Jurkat, Clone E6-1 (cell line): Measurements from ENCODE around the gene TCF7L2.
A peak's percentile ranks its signal among the peaks of the same experiment; 100 is the strongest.

Source experiments
- DNase-seq: peaks from one replicate; pipeline ENCODE4 v3.0.0-alpha.2; 2011; ENCODE audit warnings: low read depth, low spot score
- H3K4me3 ChIP-seq: 2 replicates; pipeline ENCODE4 v1.5.1; 2011; ENCODE audit warnings: mild to moderate bottlenecking, low read length, control low read depth, moderate library complexity

Gene TCF7L2

DNA sequence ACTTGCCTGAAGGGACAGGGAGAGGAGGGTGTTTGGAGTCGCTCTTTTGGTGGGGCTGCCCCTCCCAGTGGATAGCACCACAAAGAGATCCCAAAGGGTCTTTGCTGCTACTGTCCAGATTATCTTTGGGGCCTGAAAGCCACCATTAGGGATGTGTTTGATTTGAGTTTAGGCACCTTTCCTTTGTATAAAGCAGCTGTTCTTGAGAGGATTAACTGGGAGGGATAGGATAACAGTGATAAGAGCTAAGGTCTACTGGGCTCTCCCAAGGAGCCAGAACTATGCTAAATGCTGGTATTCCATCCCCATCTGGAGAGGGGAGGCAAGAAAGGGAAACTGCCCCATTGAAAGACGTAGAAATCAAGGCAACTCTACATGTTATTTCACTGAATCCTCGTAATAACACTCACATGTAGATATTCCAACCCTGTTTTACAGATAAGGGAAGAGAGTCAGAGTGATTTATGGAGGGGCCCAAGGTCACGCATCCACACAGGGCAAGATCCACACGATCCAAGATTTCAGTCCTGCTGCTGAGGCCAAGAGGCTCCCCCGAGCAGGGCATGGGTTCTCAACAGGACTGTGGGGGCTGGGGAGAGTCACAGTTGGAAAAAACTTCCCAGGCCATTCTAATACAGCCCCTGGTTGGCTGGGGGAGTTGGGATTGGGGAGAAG, 11.1 kb upstream of the TCF7L2 start:
- H3K4me3 ChIP-seq, result no peak overlapping the region
- no peak for DNase-seq

DNA sequence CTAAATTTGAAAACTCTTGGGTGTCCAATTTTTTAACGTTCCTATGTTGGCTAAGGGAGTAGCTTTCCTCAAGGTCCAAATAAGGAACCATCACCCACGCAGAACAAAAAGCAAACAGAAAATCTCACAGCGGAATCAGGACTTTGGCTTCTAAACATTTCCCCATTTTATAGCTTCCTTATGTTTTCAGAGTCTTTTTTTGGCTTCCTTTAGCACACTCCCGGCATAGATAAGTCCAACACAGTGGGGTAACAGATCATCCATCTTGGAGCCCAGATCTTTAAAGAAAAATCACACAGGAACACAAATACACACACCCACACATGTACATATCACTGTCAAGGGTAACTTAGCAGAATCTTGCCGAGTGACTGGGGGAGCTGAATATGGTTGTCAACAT, 4.2 kb upstream of the TCF7L2 start:
- no peak overlapping the region for H3K4me3 ChIP-seq
- no peak for DNase-seq

DNA sequence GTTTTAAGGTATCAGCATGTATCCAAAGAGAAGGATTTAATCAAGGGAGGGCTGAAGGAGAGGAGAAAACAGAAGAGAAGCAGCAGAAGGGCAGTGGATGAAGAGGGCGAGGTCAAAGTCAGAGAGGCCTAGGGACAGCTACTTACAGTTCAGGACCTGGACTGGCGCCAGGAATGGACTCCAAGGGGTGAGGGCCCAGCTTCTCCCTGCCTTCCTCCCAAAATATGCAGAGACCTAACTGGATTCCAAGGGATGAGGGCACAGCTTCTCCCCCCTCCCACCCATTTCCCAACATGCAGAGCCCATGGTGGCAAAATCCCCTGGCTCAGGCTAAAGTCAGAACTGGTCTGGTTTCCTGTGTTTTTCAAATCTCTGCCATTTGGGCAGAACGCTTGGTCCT, 3.4 kb upstream of the TCF7L2 start:
- H3K4me3 ChIP-seq, result no peak overlapping the region
- no peak for DNase-seq

DNA sequence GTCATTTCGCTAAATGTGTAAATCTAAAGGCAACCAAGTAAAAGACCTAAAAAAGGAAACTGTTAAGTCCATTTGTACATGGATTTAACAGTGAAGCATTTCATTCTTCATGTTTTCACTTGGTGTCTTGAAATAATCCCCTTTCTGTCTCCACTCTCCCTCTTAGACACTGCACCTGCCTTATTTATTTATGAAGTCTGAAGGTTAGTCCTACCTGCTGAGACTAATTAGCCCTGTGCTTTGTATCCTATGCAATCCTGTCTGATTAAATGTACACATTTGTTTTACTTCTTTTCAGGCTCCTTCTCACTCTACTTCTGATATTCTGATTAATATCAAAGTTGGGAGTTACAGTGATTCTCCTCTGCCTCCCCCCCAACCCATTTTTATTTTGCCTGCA, 1.9 kb upstream of the TCF7L2 start:
- no peak for DNase-seq
- H3K4me3 ChIP-seq, result no peak overlapping the region

DNA sequence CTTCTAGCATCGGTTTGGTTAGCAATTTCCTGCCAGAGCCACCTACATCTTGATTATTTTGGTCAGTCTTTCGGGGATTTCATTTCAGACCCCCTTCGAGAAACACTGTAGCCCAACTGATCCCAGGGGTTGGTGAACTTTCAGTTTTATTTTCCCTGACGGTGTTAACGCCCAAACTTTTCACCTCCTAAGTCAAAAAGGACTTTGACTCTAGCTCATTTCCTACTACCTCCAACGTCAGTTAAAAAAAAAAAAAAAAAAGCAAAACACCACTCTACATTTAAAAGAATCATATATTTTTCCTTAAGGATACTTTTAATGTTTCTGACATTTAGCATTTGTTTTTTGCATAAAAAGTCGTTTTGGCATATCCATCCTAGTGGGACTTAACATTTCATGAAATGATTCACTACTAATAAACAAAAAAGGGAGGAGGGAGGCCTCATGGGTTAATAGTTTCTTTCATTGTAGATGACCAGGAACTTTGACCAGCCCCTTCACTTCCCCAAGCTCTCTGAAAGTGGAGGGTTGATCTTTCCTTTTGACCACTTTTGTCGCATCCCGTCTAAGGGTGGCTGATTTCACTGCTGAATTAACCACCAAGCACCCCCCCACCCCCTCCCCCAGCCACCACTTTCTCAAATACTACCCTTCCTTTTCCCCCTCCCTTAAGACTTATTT, 764 bp upstream of the TCF7L2 start:
- DNase-seq, result no peak
- H3K4me3 ChIP-seq, result peak overlapping the region; percentile 66

DNA sequence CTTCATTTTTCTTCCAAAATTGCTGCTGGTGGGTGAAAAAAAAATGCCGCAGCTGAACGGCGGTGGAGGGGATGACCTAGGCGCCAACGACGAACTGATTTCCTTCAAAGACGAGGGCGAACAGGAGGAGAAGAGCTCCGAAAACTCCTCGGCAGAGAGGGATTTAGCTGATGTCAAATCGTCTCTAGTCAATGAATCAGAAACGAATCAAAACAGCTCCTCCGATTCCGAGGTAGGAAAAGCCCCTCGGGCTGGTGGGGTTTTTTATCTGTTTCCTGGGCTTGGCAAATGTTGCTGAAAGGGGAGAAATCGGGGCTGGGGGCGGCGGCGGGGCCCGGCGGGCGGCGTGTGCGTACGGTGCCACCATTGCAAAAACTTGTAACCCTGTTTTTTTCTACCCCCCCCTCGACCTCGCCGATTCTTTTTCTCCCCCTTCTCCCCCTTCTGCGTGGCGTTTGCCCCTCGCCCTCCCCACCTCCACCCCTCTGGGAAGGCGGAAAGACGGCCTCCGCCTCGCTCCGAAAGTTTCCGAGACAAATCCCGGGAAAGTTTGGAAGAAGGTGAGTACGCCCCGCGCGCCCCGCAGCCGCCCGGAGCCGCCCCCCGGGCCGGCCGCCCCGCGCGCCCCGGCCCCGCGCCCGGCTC, 789 bp downstream of the TCF7L2 start:
- DNase-seq, result peak; percentile 42

DNA sequence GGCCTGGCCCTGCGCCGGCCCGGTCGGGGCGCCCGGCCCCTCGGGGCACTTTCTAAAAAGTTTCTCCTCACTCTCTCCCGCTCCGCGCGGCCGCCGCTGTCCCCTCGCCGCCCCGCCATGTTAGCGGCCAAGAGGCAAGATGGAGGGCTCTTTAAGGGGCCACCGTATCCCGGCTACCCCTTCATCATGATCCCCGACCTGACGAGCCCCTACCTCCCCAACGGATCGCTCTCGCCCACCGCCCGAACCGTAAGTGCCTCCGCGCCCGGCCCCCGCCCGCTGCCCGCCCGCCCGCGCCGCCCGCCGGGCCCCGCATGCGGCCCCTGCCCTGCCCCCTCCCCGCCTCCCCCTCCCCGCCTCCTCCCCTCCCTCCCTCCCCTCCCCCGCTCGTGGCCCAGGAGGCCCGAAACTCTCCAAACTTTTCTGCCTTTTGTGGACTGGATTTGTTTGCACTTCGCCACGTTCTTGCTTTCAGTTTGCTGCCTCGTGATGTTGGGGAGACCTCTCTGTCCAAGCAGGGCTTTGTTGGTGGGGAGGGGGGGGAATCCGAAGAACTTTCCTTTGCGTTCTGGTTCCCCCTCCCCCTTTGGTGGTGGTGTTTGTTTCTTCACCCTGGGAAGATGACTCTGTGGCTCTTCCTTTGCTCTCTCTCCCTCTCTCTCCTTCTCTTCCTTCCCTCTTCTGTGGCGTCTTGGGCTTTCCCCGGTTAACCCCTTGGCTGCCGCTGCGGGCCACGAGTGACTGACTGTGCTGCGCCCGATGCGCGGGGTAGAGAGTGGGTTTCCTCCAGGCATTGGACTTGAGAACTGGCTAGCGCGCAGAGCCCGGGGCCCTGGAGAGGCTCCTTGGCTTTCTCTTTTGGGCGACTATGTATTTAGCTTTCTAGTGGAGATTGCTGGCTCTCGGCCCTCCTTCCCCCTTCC, 1.6 kb downstream of the TCF7L2 start:
- H3K4me3 ChIP-seq, result peak overlapping the region; percentile 66
- DNase-seq, result peak; percentile 30

More for the DNA sequence above, 789 bp downstream of the TCF7L2 start:
- peak overlapping the region; percentile 66 for H3K4me3 ChIP-seq

DNA sequence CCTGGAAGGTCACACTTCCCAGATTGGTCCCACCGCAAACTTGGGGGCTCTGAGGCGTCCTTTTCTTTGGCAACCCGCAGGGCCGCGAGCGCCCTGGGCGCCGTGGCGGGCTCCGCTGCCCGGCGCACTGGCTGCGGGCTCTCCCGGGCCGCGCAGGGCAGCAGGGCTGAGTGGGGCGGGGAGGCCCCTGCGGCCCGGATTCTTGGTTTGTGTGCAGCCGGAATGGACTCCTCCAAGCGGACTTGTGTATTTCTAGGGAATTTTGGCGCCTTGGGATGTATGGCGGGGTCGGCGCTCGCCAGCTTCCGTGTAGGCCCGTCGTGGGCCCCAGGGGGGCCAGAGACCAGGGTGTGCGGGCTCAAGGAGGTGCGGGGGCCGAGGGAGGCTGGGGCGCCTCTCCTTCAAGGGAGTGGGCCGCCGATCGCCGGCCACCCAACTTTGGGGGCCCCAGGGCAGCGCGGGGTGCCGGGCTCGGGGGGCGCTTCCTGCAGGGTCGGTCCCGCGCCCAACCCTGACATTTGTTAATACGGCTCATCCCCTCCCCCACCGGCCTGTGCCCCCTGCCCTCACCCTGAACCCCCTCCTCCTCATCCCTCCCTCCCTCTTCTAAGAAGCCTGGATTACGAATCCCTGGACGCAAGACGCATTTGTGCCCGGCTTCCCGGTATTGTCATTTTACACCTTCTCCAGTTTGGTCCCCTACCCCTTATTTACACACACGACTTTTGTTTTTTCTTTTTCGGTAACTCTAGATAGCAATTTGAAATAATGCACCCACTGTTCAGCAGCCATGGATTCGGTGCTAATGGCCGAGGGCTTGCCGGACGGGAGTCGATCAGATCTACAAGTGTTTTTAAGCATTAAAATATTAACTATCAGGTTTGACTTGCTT, 2.5 kb downstream of the TCF7L2 start:
- H3K4me3 ChIP-seq, result peak overlapping the region; percentile 66
- DNase-seq, result no peak

DNA sequence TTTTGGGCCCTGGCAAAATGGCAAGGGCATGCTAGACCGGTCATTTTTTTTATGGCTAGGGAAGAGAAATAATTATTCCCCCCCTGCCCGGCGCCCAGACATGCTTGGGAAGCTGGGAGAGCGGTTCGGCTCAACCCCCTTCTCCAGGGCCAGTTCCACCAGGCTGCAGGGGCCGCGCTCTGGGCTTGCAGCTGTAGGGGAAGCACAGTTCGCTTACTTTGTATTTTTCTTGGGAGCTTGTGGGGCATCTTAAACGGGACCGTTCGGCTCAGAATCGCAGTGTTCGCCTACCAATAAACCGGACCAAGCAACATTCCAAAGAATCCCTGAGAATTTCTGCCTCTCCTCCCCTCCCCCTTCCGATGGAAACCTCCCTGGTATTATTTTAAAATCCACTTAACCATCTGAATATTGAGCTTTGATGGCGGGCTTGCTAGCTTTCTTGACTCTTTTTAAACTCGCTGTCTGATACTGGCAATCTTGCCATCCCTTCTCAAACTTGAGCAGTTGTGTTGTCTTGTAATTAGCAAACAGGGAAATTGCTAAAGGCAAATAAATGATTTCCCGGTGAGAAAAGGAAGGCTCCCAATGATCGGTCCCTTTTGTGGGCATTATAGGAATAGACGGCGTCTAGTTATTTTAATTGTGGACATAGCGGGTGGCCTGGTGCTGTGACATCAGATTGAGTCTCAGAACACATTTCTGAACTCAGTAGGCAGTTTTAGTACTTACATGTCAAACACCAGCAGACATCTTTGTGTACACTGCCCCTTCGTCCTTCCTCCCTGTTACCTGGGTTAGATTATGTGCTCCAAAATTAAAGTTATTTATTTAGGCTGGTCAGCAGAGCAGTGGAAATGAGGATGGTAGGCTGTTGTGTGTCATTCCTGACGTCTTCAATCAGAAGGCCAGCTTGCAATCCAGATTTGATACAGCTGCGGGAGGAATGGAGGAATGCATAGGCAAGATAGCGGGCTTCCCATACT, 3.4 kb downstream of the TCF7L2 start:
- DNase-seq, result no peak
- no peak overlapping the region for H3K4me3 ChIP-seq

DNA sequence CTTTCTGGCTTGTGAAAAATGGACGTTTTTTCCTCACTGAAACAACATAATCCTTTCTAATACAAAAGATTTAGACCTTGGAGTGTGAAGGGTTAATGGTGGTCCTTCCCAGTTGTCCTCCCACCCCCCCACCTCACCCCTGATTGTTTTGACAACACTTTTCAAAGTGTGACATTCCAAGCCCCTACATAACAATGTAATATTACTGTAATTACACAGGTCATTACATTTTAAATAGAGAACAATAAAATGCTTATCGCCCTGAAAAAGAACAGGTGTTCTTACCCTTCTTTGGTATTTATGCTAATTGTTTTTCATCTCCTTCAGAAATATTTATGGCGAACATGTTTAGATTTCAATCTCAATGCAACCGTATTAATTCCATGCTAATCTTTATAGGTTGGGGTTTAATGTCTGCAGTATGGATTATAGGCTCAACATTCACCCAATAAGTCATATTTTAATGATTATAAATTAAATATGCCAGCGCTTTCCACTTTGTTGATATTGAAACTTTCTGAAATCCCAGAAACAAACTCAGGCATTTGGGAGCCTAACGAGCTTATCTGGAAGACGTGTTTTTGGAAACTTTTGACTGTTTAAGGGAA, 5.0 kb downstream of the TCF7L2 start:
- DNase-seq, result no peak
- no peak overlapping the region for H3K4me3 ChIP-seq

DNA sequence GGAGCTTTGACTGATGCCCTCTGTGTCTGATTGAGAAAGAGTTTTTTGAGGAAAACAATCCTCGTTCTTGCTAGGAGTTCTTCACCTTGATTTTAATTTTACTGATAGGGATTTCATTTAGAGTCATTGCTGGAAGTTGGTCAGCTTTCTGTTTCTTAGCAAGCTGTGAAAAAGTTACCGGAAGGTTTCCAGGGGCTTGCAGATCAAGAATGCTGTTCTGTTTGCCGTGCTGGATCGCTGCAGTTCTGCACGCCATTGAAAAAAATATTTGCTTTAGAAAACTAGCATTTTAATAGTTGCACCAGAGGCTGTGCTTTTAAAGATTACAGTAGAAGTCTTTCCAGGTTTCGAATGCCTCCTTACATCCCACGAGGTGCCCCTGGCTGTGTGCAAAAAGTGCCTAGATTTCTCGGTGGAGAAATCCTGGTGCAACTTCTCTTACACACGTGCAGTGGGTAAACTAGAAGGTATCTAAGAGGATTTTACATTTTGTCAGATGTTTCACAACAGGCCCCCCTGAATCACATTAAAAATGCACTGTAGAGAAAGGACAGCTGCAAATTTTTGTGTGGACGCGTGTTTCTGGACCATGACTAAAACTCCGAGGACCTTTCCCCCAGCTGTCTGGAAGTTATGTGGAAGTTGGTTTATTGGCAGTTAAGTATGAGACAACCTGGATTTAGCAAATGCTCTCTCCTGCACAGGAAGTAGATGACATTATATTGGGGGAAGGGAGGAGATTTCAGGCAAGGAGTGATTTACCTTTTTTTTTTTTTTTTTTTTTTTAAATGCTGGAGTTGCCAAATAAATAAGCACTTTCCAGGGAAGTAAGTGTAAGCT, 5.8 kb downstream of the TCF7L2 start:
- H3K4me3 ChIP-seq, result no peak overlapping the region
- DNase-seq, result no peak

DNA sequence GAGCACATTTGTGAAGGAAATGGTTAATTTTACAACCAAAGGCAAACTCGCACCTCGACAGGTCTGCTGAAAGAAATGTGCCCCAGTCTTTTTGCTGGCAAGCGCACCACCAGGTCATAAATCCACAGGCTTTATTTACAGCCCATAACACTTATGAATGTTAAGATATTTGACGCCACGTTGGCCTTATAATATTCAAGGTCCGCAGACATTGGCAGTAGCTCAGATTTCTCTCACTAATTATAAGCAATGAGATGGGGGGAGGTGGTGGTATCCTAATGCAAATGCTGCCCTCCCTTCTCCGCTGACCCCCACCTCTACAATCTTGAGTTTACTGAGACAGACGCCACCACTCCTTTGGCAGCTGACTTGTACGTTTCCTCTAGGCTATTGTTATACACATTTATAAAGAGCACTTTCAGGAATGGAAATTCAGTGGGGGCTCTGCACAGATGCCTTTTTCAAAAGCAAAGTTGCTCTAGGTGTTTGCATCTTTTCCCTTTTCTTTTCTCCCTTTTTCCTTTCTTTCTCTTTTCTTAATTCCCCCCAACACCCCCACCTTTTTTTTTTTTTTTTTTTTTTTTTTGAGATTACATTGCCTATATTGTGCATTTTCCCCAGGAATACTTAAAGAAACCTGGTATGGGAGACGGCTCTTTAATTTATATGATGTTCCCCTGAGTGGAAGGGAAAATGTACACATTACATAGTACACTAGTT, 6.7 kb downstream of the TCF7L2 start:
- no peak overlapping the region for H3K4me3 ChIP-seq
- DNase-seq, result no peak

DNA sequence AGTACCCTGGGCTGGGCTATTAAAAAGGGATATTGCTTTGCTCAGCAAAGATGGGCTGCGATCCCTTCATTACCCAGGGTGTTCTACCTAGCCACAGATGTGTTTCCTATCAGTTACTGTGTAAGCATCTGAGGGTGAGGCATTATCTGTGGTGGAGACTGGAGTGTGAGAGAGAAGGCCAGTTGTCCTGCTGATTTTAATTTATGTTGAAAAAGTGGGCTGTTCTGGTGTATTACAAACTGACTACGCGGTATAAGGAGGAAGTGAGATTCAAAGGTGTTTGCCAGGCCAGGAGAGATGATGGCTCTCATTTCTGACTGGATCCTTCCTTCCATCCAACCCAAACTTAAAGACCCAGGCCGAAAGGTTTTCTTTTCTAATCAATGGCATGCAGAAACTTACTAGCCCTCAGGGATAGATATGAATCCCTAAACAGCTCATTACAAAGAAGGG, 7.6 kb downstream of the TCF7L2 start:
- no peak for DNase-seq
- no peak overlapping the region for H3K4me3 ChIP-seq

DNA sequence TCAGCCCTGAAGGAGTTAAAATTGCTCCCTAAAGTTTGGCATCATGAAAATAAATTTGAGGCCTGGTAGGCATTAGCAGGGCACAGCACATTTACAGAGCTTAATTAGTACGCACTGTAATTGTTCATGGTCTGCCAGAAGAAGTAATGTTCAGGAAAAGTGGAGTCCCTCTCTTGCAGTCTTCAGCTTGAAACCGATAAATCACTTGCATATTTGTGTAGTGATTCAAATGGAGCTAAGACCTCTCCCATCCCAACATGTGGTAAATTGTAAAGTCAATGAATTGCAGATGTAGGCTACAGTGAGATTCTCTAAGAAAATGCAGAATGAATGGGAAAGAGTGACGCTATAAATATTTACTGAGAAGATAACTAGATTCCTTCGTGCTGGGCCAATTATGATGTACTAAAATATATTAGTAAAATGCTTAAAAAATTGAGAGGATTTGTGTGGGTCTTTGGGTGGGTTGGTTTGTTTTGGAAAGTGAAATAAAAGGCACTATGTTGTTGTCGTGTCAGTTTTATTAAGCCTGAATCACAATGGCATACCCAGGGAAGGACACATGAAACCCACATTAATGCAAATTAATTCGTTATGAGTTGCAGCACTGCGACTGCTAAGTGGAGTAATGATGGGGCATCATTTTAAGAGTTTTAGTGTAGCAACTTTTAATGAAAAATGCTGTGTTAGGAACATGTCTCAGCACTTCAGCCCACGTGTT, 8.4 kb downstream of the TCF7L2 start:
- H3K4me3 ChIP-seq, result no peak overlapping the region
- no peak for DNase-seq
